ENCODE results near the gene ZNF777.

Gene ZNF777

DNA sequence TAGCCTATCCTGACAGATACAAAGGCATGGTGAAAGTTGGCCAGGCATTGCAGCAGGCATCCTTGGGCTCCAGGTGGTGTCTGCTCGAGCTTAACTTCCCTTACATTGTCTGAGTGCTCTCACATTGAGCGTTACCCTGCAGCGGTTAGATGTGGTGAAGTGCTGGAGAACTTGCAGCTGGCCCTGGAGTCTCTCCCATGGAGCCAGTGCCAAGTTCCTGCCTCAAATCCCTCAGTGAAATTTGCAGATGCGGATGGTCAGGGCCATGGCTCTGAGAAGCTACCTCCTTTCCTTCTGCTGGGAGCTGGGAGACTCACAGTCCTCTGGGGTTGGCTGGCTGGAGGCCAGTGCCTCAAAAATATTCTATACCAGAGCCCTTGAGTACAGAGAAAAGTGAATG, 40.0 kb upstream of the ZNF777 start:
- Histone ChIP-seq H3K4me3 (replicated peaks; ENCODE audit: low read depth, low read length) (no peak overlapping the region), H3K36me3 (ENCODE audit: control insufficient read depth, insufficient read depth, low read length) (no peaks in the 10 kb centered on the region), H3K27me3 (replicated peaks; ENCODE audit: control insufficient read depth, insufficient read depth, low read length) (no peaks in the 10 kb centered on the region)
- no peak for DNase-seq (ENCODE audit: extremely low read depth, insufficient read length)
- TF ChIP-seq, protein P1, sequence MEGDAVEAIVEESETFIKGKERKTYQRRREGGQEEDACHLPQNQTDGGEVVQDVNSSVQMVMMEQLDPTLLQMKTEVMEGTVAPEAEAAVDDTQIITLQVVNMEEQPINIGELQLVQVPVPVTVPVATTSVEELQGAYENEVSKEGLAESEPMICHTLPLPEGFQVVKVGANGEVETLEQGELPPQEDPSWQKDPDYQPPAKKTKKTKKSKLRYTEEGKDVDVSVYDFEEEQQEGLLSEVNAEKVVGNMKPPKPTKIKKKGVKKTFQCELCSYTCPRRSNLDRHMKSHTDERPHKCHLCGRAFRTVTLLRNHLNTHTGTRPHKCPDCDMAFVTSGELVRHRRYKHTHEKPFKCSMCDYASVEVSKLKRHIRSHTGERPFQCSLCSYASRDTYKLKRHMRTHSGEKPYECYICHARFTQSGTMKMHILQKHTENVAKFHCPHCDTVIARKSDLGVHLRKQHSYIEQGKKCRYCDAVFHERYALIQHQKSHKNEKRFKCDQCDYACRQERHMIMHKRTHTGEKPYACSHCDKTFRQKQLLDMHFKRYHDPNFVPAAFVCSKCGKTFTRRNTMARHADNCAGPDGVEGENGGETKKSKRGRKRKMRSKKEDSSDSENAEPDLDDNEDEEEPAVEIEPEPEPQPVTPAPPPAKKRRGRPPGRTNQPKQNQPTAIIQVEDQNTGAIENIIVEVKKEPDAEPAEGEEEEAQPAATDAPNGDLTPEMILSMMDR (IDR thresholded peaks at IDR 0.05; ENCODE audit: insufficient read depth, low read length, poor library complexity, severe bottlenecking) = no peak

- no peaks in the 10 kb centered on the region for H3K27me3 ChIP-seq (replicated peaks; ENCODE audit: control insufficient read depth, insufficient read depth, low read length)
- TF ChIP-seq, protein P1 (IDR thresholded peaks at IDR 0.05; ENCODE audit: insufficient read depth, low read length, poor library complexity, severe bottlenecking) = no peak
- no peak for DNase-seq (ENCODE audit: extremely low read depth, insufficient read length)
- H3K36me3 ChIP-seq (ENCODE audit: control insufficient read depth, insufficient read depth, low read length) = no peaks in the 10 kb centered on the region
- no peak overlapping the region for H3K4me3 ChIP-seq (replicated peaks; ENCODE audit: low read depth, low read length)
Observed at GRCh38 chr7:149500201-149500600, 39.3 kb upstream of the ZNF777 start.

DNA sequence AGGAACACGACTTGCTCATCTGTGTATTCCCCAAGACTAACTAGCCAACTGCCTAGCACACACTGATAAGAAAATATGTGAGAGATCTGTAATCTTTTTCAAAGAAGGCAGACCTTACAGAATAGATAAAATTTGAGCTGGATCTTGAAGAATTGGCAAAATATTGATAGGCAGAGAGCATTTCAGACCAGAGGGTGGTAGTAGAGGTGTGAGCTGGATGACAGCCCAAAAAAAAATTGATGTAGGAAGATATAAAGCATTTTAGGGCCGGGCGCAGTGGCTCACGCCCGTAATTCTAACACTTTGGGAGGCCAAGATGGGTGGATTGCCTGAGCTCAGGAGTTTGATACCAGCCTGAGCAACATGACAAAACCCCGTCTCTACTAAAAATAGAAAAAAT, 37.9 kb upstream of the ZNF777 start:
- TF ChIP-seq, protein P1 (IDR thresholded peaks at IDR 0.05; ENCODE audit: insufficient read depth, low read length, poor library complexity, severe bottlenecking) = no peak
- DNase-seq (ENCODE audit: extremely low read depth, insufficient read length) = no peak
- Histone ChIP-seq H3K4me3 (replicated peaks; ENCODE audit: low read depth, low read length) (no peak overlapping the region), H3K36me3 (ENCODE audit: control insufficient read depth, insufficient read depth, low read length) (peaks cover 2% of the 10 kb centered on the region; the same call in 1 of the 2 replicates), H3K27me3 (replicated peaks; ENCODE audit: control insufficient read depth, insufficient read depth, low read length) (no peaks in the 10 kb centered on the region)

DNA sequence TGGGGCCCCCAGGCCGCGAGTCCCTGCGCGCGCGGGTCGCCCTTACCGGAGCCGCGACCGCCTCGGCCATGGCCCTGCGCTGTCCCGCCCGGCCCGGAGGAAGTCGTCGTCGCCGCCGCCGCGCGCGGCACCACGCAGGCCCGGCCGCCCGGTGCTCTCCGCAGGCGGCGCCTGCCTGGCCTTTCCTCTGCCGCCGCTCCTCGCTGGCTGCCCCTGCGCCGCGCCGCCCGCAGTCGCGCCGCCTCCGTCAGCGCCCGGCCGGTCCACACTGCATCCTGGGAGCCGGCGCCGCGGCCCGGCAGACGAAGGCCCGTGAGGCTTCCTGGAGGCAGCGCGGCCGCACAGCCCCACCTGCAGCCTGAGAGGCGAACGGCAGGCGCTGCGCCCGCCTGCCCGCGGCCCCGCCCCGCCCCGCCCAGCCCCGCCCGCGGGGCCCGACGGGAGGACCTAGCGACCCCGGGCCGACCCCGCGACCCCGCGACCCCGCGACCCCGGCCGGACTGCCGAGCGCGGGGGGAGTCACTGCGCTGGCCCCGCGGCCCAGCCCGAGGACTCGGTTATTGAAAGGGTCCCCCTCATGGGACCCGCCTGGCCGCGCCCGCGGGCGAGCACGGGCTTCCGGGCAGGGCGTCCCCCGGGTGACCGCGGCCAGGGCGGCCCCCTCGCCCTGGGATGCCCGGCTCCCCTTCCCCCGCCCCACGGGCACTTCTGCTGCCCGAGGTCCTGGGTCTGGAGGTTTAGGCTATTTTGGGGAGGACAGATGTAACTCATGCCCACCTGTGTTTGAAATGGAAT, 36.8 kb upstream of the ZNF777 start, which contains the start of gene ZNF746:
Gene ZNF746, minus strand, starts transcription at position 343 of the 795 bp plus-strand sequence. Its CDS starts 273 bp downstream, at position 70.
- Histone ChIP-seq H3K4me3 (replicated peaks; ENCODE audit: low read depth, low read length) (peak within 1 kb of the TSS; percentile 80), H3K27me3 (replicated peaks; ENCODE audit: control insufficient read depth, insufficient read depth, low read length) (no peaks in the 10 kb centered on the region), H3K36me3 (ENCODE audit: control insufficient read depth, insufficient read depth, low read length) (peaks cover 6% of the 10 kb centered on the region)
- DNase-seq (ENCODE audit: extremely low read depth, insufficient read length) = peak; percentile 88
- TF ChIP-seq, protein P1 (IDR thresholded peaks at IDR 0.05; ENCODE audit: insufficient read depth, low read length, poor library complexity, severe bottlenecking) = peak; percentile 38

DNA sequence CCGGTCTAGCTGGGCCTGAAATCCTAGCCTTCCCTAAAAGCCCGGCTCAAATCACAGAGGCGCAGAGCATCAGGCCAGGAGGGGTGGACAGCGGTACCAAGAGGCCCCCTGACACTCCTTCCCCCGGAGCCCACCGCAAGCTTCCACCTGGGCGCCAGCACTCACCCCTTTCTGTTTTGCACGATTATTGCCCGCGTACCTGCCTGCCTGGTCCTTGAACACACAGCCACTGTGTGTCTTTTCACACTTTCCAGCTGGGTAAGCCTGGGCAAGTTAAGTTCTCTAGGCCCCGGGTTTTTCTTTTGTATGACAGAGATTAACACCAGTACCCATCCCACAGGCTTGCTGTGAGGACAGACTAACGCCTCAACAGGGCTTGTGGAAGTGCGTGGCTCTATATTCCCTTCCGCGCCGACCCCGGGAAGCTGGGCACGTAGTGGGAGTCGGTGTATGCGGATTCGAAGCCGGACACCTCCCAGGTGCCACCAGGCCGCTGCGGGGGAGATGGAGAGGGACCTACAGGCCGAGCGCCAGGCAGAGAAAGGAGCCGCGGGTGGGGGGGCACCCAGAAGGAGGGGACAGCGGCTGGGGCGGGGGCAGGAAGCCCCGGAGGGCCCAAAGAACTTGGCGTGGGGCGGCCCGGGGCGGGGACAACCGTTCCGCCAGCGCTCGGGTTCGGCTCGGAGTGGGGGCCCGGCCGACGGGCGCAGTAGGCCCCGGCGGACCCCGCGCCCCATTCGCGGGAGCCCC, 36.0 kb upstream of the ZNF777 start:
- TF ChIP-seq, protein P1 (IDR thresholded peaks at IDR 0.05; ENCODE audit: insufficient read depth, low read length, poor library complexity, severe bottlenecking) = no peak

More for the DNA sequence above, 36.0 kb upstream of the ZNF777 start:
- no peaks in the 10 kb centered on the region for H3K27me3 ChIP-seq (replicated peaks; ENCODE audit: control insufficient read depth, insufficient read depth, low read length)
- peak; percentile 55 for DNase-seq (ENCODE audit: extremely low read depth, insufficient read length)
- H3K36me3 ChIP-seq (ENCODE audit: control insufficient read depth, insufficient read depth, low read length) = peaks cover 6% of the 10 kb centered on the region
- H3K4me3 ChIP-seq (replicated peaks; ENCODE audit: low read depth, low read length) = peak overlapping the region; percentile 80

All from GM06990 (cell line).